ENCODE measurements around the gene RFXANK.

The RFXANK gene

DNA sequence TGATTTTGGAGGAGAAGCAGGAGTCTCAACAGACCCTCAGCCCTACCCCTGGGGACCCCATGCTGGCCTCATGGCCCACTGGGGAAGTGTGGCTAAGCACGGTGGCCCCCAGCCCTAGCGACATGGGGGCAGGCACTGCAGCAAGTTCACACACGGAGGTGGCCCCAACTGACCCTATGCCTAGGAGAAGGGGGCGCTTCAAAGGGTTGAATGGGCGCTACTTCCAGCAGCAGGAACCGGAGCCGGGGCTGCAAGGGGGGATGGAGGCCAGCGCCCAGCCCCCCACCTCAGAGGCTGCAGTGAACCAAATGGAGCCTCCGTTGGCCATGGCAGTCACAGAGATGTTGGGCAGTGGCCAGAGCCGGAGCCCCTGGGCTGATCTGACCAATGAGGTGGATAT lies 34.6 kb downstream of the RFXANK start:
- TF ChIP-seq SIN3A (IDR thresholded peaks at IDR 0.05; ENCODE audit: borderline replicate concordance, insufficient read depth, low read length) (no peak), FOXP2 (optimal IDR thresholded peaks at IDR 0.05; ENCODE audit: borderline replicate concordance, extremely low read depth, extremely low read length, insufficient read depth) (no peak), REST (IDR thresholded peaks at IDR 0.05; ENCODE audit: insufficient read depth in 1 of 2, low read depth in 2 of 2, low read length in 2 of 2) (no peak), TAF1 (IDR thresholded peaks at IDR 0.05; ENCODE audit: borderline replicate concordance, insufficient read depth, low read length) (no peak), POLR2AphosphoS5 (IDR thresholded peaks at IDR 0.05; ENCODE audit: low read depth, low read length) (no peak)

DNA sequence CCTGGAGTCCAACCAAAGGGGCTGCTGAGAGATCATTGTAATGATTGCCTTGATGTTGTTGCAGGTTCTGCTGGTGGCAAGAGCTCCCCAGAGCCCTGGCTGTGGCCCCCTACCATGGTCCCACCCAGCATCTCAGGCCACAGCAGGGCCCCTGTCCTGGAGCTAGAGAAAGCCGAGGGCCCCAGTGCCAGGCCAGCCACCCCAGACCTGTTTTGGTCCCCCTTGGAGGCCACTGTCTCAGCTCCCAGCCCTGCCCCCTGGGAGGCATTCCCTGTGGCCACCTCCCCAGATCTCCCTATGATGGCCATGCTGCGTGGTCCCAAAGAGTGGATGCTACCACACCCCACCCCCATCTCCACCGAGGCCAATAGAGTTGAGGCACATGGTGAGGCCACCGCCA lies 35.2 kb downstream of the RFXANK start:
- no peak for TF ChIP-seq SIN3A (IDR thresholded peaks at IDR 0.05; ENCODE audit: borderline replicate concordance, insufficient read depth, low read length)
- no peak for TF ChIP-seq REST (IDR thresholded peaks at IDR 0.05; ENCODE audit: insufficient read depth in 1 of 2, low read depth in 2 of 2, low read length in 2 of 2)
- TF ChIP-seq TAF1 (IDR thresholded peaks at IDR 0.05; ENCODE audit: borderline replicate concordance, insufficient read depth, low read length): no peak
- no peak for TF ChIP-seq FOXP2 (optimal IDR thresholded peaks at IDR 0.05; ENCODE audit: borderline replicate concordance, extremely low read depth, extremely low read length, insufficient read depth)
- TF ChIP-seq POLR2AphosphoS5 (IDR thresholded peaks at IDR 0.05; ENCODE audit: low read depth, low read length): no peak

- no peak for TF ChIP-seq TAF1 (IDR thresholded peaks at IDR 0.05; ENCODE audit: borderline replicate concordance, insufficient read depth, low read length)
- no peak for TF ChIP-seq SIN3A (IDR thresholded peaks at IDR 0.05; ENCODE audit: borderline replicate concordance, insufficient read depth, low read length)
- TF ChIP-seq FOXP2 (optimal IDR thresholded peaks at IDR 0.05; ENCODE audit: borderline replicate concordance, extremely low read depth, extremely low read length, insufficient read depth): no peak
- no peak for TF ChIP-seq REST (IDR thresholded peaks at IDR 0.05; ENCODE audit: insufficient read depth in 1 of 2, low read depth in 2 of 2, low read length in 2 of 2)
- TF ChIP-seq POLR2AphosphoS5 (IDR thresholded peaks at IDR 0.05; ENCODE audit: low read depth, low read length): no peak
These were observed 37.6 kb downstream of the RFXANK start for GRCh38 chr19:19229701-19230100.

- TF ChIP-seq TAF1 (IDR thresholded peaks at IDR 0.05; ENCODE audit: borderline replicate concordance, insufficient read depth, low read length) (no peak), SIN3A (IDR thresholded peaks at IDR 0.05; ENCODE audit: borderline replicate concordance, insufficient read depth, low read length) (no peak), FOXP2 (optimal IDR thresholded peaks at IDR 0.05; ENCODE audit: borderline replicate concordance, extremely low read depth, extremely low read length, insufficient read depth) (no peak), POLR2AphosphoS5 (IDR thresholded peaks at IDR 0.05; ENCODE audit: low read depth, low read length) (no peak), REST (IDR thresholded peaks at IDR 0.05; ENCODE audit: insufficient read depth in 1 of 2, low read depth in 2 of 2, low read length in 2 of 2) (no peak)
These were observed 38.9 kb downstream of the RFXANK start for GRCh38 chr19:19230999-19231398.

DNA sequence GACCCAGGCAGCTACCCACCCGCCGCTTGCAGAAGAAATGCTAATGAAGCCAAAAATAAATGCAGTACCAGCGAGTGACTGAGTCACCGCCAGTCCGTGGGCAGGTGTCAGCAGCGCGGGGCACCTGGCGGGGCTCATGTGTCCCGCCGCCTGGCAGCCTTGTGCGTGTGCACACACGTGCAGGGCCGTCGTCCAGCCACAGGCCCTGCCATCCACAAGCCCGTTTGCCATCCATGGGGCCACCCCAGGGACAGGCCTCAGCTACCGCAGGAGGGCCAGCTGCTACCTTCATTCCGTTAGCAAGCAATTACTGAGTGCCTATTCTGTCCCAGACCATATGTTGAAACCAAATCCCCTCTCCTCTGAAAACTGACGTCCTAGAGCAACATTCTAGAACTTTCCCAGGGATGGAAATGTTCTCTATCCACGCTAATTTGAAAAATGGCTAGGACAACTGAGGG lies 40.2 kb downstream of the RFXANK start:
- TF ChIP-seq FOXP2 (optimal IDR thresholded peaks at IDR 0.05; ENCODE audit: borderline replicate concordance, extremely low read depth, extremely low read length, insufficient read depth) (no peak), TAF1 (IDR thresholded peaks at IDR 0.05; ENCODE audit: borderline replicate concordance, insufficient read depth, low read length) (no peak), SIN3A (IDR thresholded peaks at IDR 0.05; ENCODE audit: borderline replicate concordance, insufficient read depth, low read length) (no peak), REST (IDR thresholded peaks at IDR 0.05; ENCODE audit: insufficient read depth in 1 of 2, low read depth in 2 of 2, low read length in 2 of 2) (no peak), POLR2AphosphoS5 (IDR thresholded peaks at IDR 0.05; ENCODE audit: low read depth, low read length) (no peak)
